Suprapubic skin (tissue), 4 donors: ENCODE measurements around the gene WDR36. TPM values are rescaled to one million over a fixed set of nuclear protein-coding genes. Genes with fewer than 3 reads are reported as not detected.

Experiments
- DNase-seq, 2 donors: peaks; one replicate each; pipeline ENCODE4 v3.0.0-alpha.2; 2019; ENCODE audit warnings: low spot score in 2 of 2
- H3K27ac ChIP-seq: fragments of 200-600 bp; sonication (generic); one replicate; pipeline ENCODE4 v1.5.1; 2019
- H3K27me3 ChIP-seq: fragments of 200-600 bp; sonication (generic); one replicate; pipeline ENCODE4 v1.5.1; 2019
- H3K36me3 ChIP-seq: fragments of 200-600 bp; sonication (generic); one replicate; pipeline ENCODE4 v1.5.1; 2019
- H3K4me1 ChIP-seq: fragments of 200-600 bp; sonication (generic); one replicate; pipeline ENCODE4 v1.5.1; 2019
- H3K4me3 ChIP-seq: fragments of 200-600 bp; sonication (generic); one replicate; pipeline ENCODE4 v1.5.1; 2019; ENCODE audit warnings: mild to moderate bottlenecking
- H3K9me3 ChIP-seq: fragments of 200-600 bp; sonication (generic); one replicate; pipeline ENCODE4 v1.5.1; 2019
- CTCF ChIP-seq, 2 donors: fragments of 200-600 bp in 1 of 2; fragments of 450-650 bp in 1 of 2; sonication (generic) in 1 of 2; IDR thresholded peaks; one replicate each; pipeline ENCODE4 v1.5.1; 2016 to 2019; ENCODE audit warnings: antibody characterized with exemption in 2 of 2, mild to moderate bottlenecking in 1 of 2, moderate library complexity in 1 of 2
- EP300 ChIP-seq: sonication (generic); formaldehyde crosslinking; IDR thresholded peaks from one replicate; pipeline ENCODE4 v1.6.1; 2017; ENCODE audit warnings: antibody characterized with exemption
- POLR2A ChIP-seq, 2 donors: fragments of 450-650 bp; IDR thresholded peaks; one replicate each; pipeline ENCODE4 v1.6.1; 2017; ENCODE audit warnings: antibody characterized with exemption in 2 of 2, mild to moderate bottlenecking in 2 of 2, moderate library complexity in 2 of 2
- POLR2AphosphoS5 ChIP-seq, 3 donors: sonication (generic); formaldehyde crosslinking; IDR thresholded peaks; one replicate each; pipeline ENCODE4 v1.6.1; 2017; ENCODE audit warnings: antibody characterized with exemption in 3 of 3
- WGBS: methylation state at CpG from one replicate; pipeline ENCODE4 v1.1.5; 2018; 5-methylcytosine and 5-hydroxymethylcytosine counted together
- total RNA-seq, 4 donors: library from RNA; depleted of rRNA; stranded (reverse); fragments of >200 nt; gene quantifications; one replicate each; pipeline ENCODE4 v1.1.0, GENCODE V29; 2016

The WDR36 gene
- total RNA-seq, 4 donors from 2014 or later = 20.0 to 32.2 (median 26.2) TPM

GRCh38 chr5:111131356-111131755 lies 39.2 kb downstream of the WDR36 start:
- Histone ChIP-seq H3K4me1 (no peaks in the 10 kb centered on the region), H3K4me3 (no peak overlapping the region), H3K9me3 (no peaks in the 10 kb centered on the region), H3K27ac (no peak overlapping the region), H3K36me3 (peaks cover 12% of the 10 kb centered on the region), H3K27me3 (no peaks in the 10 kb centered on the region)
- TF ChIP-seq POLR2AphosphoS5 (IDR thresholded peaks at IDR 0.05) (no peak), EP300 (no peak), POLR2A (IDR thresholded peaks at IDR 0.05) (no peak), CTCF (IDR thresholded peaks at IDR 0.05) (no peak)
- no peak for DNase-seq
- 41% methylated on average over 2 of the region's 2 CpGs for WGBS

GRCh38 chr5:111132076-111132475 lies 39.9 kb downstream of the WDR36 start:
- TF ChIP-seq POLR2AphosphoS5 (IDR thresholded peaks at IDR 0.05) (no peak), POLR2A (IDR thresholded peaks at IDR 0.05) (no peak), EP300 (no peak), CTCF (IDR thresholded peaks at IDR 0.05) (no peak)

GRCh38 chr5:111132731-111133435 lies 40.7 kb downstream of the WDR36 start:
- Histone ChIP-seq H3K4me1 (no peaks in the 10 kb centered on the region), H3K4me3 (no peak overlapping the region), H3K27me3 (no peaks in the 10 kb centered on the region), H3K9me3 (no peaks in the 10 kb centered on the region), H3K36me3 (no peaks in the 10 kb centered on the region), H3K27ac (no peak overlapping the region)
- DNase-seq = no peak
- WGBS = 89% methylated on average over 1 of the region's 1 CpG
- TF ChIP-seq CTCF (IDR thresholded peaks at IDR 0.05) (no peak), EP300 (no peak), POLR2AphosphoS5 (IDR thresholded peaks at IDR 0.05) (no peak)

More at GRCh38 chr5:111132076-111132475, 39.9 kb downstream of the WDR36 start:
- Histone ChIP-seq H3K27ac (no peak overlapping the region), H3K9me3 (no peaks in the 10 kb centered on the region), H3K4me1 (no peaks in the 10 kb centered on the region), H3K36me3 (peaks cover 5% of the 10 kb centered on the region), H3K27me3 (no peaks in the 10 kb centered on the region), H3K4me3 (no peak overlapping the region)
- no peak for DNase-seq
- 80% methylated on average over 1 of the region's 1 CpG for whole genome bisulfite sequencing

- no peak for DNase-seq
- Histone ChIP-seq H3K9me3 (no peaks in the 10 kb centered on the region), H3K4me3 (no peak overlapping the region), H3K4me1 (no peaks in the 10 kb centered on the region), H3K36me3 (no peaks in the 10 kb centered on the region), H3K27ac (no peak overlapping the region), H3K27me3 (no peaks in the 10 kb centered on the region)
- TF ChIP-seq POLR2A (IDR thresholded peaks at IDR 0.05) (no peak), EP300 (no peak), CTCF (IDR thresholded peaks at IDR 0.05) (no peak), POLR2AphosphoS5 (IDR thresholded peaks at IDR 0.05) (no peak)
- 100% methylated on average over 1 of the region's 1 CpG for WGBS
Measured at GRCh38 chr5:111133436-111133751, 41.2 kb downstream of the WDR36 start.

- WGBS = 59% methylated on average over 4 of the region's 4 CpGs
- Histone ChIP-seq H3K9me3 (no peaks in the 10 kb centered on the region), H3K4me1 (no peaks in the 10 kb centered on the region), H3K27ac (no peak overlapping the region), H3K27me3 (no peaks in the 10 kb centered on the region), H3K36me3 (no peaks in the 10 kb centered on the region), H3K4me3 (no peak overlapping the region)
- TF ChIP-seq CTCF (IDR thresholded peaks at IDR 0.05) (no peak), POLR2A (IDR thresholded peaks at IDR 0.05) (no peak), EP300 (no peak), POLR2AphosphoS5 (IDR thresholded peaks at IDR 0.05) (no peak)
- no peak for DNase-seq
Measured at GRCh38 chr5:111134087-111134486, 41.9 kb downstream of the WDR36 start.
